ENCODE measurements around the gene FOCAD.

Gene FOCAD

DNA sequence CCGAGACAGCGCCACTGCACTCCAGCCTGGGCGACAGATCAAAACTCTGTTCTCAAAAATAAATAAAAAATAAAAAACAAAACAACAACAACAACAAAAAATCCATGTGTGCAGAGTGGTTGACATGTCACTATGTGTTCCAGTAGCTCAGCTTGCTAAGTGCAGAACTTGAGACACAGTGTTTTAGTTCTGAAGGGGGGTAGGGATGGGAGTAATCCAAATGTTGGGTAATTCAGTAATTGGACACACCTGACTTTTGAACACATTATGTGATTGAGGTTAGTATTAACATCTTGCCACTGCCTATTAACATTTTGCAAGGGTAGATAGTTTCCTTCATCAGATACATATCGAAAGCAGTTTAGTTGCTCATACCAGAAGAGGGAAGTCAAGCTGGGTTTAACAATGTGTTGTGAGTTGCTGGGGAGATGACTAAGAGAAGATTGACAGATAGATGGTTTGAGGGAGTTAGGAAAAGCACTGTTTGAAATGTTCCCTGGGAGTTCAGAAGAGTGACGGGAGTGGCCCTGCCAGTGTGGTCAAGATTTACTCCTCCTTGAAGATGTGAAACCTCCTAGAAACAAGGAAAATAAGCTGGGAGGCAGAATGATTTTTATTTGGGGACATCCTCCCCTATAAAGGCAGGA lies 346.5 kb downstream of the FOCAD start:
- no peak for DNase-seq
- Histone ChIP-seq H3K9me3 (no peaks in the 10 kb centered on the region), H3K4me3 (ENCODE audit: low read depth, low read length) (no peak overlapping the region), H3K27me3 (no peaks in the 10 kb centered on the region), H3K36me3 (no peaks in the 10 kb centered on the region), H3K4me1 (no peaks in the 10 kb centered on the region)
- TF ChIP-seq, protein P1, sequence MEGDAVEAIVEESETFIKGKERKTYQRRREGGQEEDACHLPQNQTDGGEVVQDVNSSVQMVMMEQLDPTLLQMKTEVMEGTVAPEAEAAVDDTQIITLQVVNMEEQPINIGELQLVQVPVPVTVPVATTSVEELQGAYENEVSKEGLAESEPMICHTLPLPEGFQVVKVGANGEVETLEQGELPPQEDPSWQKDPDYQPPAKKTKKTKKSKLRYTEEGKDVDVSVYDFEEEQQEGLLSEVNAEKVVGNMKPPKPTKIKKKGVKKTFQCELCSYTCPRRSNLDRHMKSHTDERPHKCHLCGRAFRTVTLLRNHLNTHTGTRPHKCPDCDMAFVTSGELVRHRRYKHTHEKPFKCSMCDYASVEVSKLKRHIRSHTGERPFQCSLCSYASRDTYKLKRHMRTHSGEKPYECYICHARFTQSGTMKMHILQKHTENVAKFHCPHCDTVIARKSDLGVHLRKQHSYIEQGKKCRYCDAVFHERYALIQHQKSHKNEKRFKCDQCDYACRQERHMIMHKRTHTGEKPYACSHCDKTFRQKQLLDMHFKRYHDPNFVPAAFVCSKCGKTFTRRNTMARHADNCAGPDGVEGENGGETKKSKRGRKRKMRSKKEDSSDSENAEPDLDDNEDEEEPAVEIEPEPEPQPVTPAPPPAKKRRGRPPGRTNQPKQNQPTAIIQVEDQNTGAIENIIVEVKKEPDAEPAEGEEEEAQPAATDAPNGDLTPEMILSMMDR (IDR thresholded peaks at IDR 0.05; ENCODE audit: low read depth, low read length), result no peak

- TF ChIP-seq, protein P1 (IDR thresholded peaks at IDR 0.05; ENCODE audit: low read depth, low read length), result no peak
- DNase-seq, result no peak
- H3K27me3 ChIP-seq, result no peaks in the 10 kb centered on the region
- no peaks in the 10 kb centered on the region for H3K36me3 ChIP-seq
- no peaks in the 10 kb centered on the region for H3K9me3 ChIP-seq
- H3K4me3 ChIP-seq (ENCODE audit: low read depth, low read length), result no peak within 1 kb of the TSS
- no peaks in the 10 kb centered on the region for H3K4me1 ChIP-seq
Observed at GRCh38 chr9:21031091-21031807, 347.2 kb downstream of the FOCAD start, which contains the start of gene HACD4. TSS of gene HACD4 (minus strand) at chr9:21031640. CDS start at chr9:21031590, 50 bp downstream.

- TF ChIP-seq, protein P1 (IDR thresholded peaks at IDR 0.05; ENCODE audit: low read depth, low read length), result no peak
- H3K27me3 ChIP-seq, result no peaks in the 10 kb centered on the region
- H3K4me1 ChIP-seq, result no peaks in the 10 kb centered on the region
- H3K36me3 ChIP-seq, result no peaks in the 10 kb centered on the region
- no peak for DNase-seq
- no peaks in the 10 kb centered on the region for H3K9me3 ChIP-seq
- H3K4me3 ChIP-seq (ENCODE audit: low read depth, low read length), result no peak overlapping the region
Observed at GRCh38 chr9:21031808-21032183, 347.7 kb downstream of the FOCAD start.

- H3K36me3 ChIP-seq, result no peaks in the 10 kb centered on the region
- DNase-seq, result no peak
- H3K4me3 ChIP-seq (ENCODE audit: low read depth, low read length), result no peak overlapping the region
Observed at GRCh38 chr9:21037278-21037677, 353.2 kb downstream of the FOCAD start.

DNA sequence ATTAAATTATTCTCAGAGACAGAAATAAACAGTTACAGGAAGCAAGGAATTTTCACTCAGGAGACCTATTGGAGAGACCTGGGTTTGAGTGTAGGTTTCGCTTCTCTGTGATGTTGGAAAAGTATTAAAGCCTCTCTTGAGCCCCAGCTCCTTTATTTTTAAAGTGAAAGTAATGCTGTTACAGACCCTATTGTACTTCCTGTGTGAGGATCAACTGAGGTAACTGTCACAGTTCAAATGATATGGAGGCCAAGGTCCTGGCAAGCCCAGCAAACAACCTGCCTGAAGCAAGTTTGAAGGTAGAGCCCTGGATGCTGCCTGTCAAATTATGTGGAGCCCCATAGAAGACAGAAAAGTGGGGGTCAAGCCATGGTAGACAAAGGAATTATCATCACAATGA lies 355.2 kb downstream of the FOCAD start:
- TF ChIP-seq, protein P1 (IDR thresholded peaks at IDR 0.05; ENCODE audit: low read depth, low read length), result no peak
- no peak overlapping the region for H3K4me3 ChIP-seq (ENCODE audit: low read depth, low read length)
- no peaks in the 10 kb centered on the region for H3K4me1 ChIP-seq
- no peaks in the 10 kb centered on the region for H3K27me3 ChIP-seq
- no peaks in the 10 kb centered on the region for H3K36me3 ChIP-seq
- H3K9me3 ChIP-seq, result no peaks in the 10 kb centered on the region
- DNase-seq, result no peak

More at GRCh38 chr9:21037278-21037677, 353.2 kb downstream of the FOCAD start:
- no peaks in the 10 kb centered on the region for H3K9me3 ChIP-seq
- H3K27me3 ChIP-seq, result no peaks in the 10 kb centered on the region
- H3K4me1 ChIP-seq, result no peaks in the 10 kb centered on the region
- TF ChIP-seq, protein P1 (IDR thresholded peaks at IDR 0.05; ENCODE audit: low read depth, low read length), result no peak

DNA sequence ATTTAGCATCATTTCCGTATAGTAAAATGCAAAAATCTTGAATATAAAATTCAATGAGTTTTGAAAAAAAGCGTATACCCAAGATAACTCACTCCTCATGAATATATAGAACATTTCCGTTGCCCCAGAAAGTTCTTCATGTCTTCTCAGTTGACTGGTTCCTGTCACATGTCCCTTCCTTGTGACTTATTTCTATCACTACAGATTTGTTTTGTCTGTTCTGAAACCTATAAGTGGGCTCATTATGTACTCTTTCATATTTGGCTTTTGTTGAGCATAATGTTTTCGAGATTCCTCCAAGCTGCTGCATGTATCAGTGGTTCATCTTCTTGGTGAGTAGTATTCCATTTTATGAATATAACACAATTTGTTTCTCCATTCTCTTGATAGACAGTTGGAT lies 358.4 kb downstream of the FOCAD start:
- Histone ChIP-seq H3K9me3 (no peaks in the 10 kb centered on the region), H3K27me3 (no peaks in the 10 kb centered on the region), H3K4me1 (no peaks in the 10 kb centered on the region), H3K4me3 (ENCODE audit: low read depth, low read length) (no peak overlapping the region), H3K36me3 (no peaks in the 10 kb centered on the region)
- no peak for DNase-seq
- TF ChIP-seq, protein P1 (IDR thresholded peaks at IDR 0.05; ENCODE audit: low read depth, low read length), result no peak
